H9 (cell line): ENCODE measurements around the gene C19orf44. TPM values are rescaled to one million over a fixed set of nuclear protein-coding genes. Genes with fewer than 3 reads are reported as not detected.

Source experiments
- DNase-seq: peaks from one replicate; pipeline ENCODE4 v3.0.0-alpha.2; 2017
- H2AFZ ChIP-seq: one replicate; pipeline ENCODE4 v1.6.1; 2013; ENCODE audit warnings: mild to moderate bottlenecking, low read length, control low read depth, moderate library complexity
- H2AK5ac ChIP-seq: 2 replicates; pipeline ENCODE4 v1.6.1; 2013; ENCODE audit warnings: low read length, control low read depth, mixed read lengths; ENCODE audit not compliant: insufficient read length
- H2BK120ac ChIP-seq: one replicate; pipeline ENCODE4 v1.6.1; 2013; ENCODE audit warnings: low read depth, mild to moderate bottlenecking, low read length, control low read depth, inconsistent platforms; ENCODE audit not compliant: poor library complexity, severe bottlenecking
- H2BK12ac ChIP-seq: 2 replicates; pipeline ENCODE4 v1.6.1; 2013; ENCODE audit warnings: low read length, control low read depth, mixed read lengths, low read depth; ENCODE audit not compliant: insufficient read length
- H2BK15ac ChIP-seq: 2 replicates; pipeline ENCODE4 v1.6.1; 2013; ENCODE audit warnings: low read depth, low read length, control low read depth
- H2BK20ac ChIP-seq: one replicate; pipeline ENCODE4 v1.6.1; 2013; ENCODE audit warnings: low read depth, mild to moderate bottlenecking, low read length, control low read depth, inconsistent platforms; ENCODE audit not compliant: poor library complexity, severe bottlenecking
- H2BK5ac ChIP-seq: 2 replicates; pipeline ENCODE4 v1.6.1; 2013; ENCODE audit warnings: low read length, control low read depth, mixed read lengths; ENCODE audit not compliant: insufficient read length
- H3K14ac ChIP-seq: 2 replicates; pipeline ENCODE4 v1.6.1; 2013; ENCODE audit warnings: low read length, control low read depth; ENCODE audit not compliant: insufficient read depth
- H3K18ac ChIP-seq: 2 replicates; pipeline ENCODE4 v1.6.1; 2013; ENCODE audit warnings: low read depth, mild to moderate bottlenecking, mixed read lengths, low read length, control low read depth; ENCODE audit not compliant: insufficient read length
- H3K23ac ChIP-seq: 2 replicates; pipeline ENCODE4 v1.6.1; 2013; ENCODE audit warnings: low read length, control low read depth, mixed read lengths, low read depth; ENCODE audit not compliant: insufficient read length
- H3K23me2 ChIP-seq: 2 replicates; pipeline ENCODE4 v1.6.1; 2013; ENCODE audit warnings: low read depth, mild to moderate bottlenecking, mixed read lengths, low read length, control low read depth; ENCODE audit not compliant: insufficient read length, poor library complexity, severe bottlenecking
- H3K27ac ChIP-seq: 2 replicates; pipeline ENCODE4 v1.5.1; 2013; ENCODE audit warnings: low read length, control low read depth, mixed read lengths, low read depth; ENCODE audit not compliant: insufficient read length
- H3K27me3 ChIP-seq: 2 replicates; pipeline ENCODE4 v1.6.1; 2013; ENCODE audit warnings: low read length, control low read depth, inconsistent platforms; ENCODE audit not compliant: insufficient read depth
- H3K4ac ChIP-seq: 2 replicates; pipeline ENCODE4 v1.6.1; 2013; ENCODE audit warnings: low read depth, mild to moderate bottlenecking, control low read depth, inconsistent platforms, low read length, moderate library complexity
- H3K4me1 ChIP-seq: 2 replicates; pipeline ENCODE4 v1.6.1; 2013; ENCODE audit warnings: low read length, control low read depth, inconsistent platforms; ENCODE audit not compliant: insufficient read depth
- H3K4me2 ChIP-seq: 2 replicates; pipeline ENCODE4 v1.6.1; 2013; ENCODE audit warnings: low read length, control low read depth, mixed read lengths; ENCODE audit not compliant: insufficient read length, insufficient read depth
- H3K56ac ChIP-seq: 2 replicates; pipeline ENCODE4 v1.6.1; 2013; ENCODE audit warnings: low read depth, mild to moderate bottlenecking, mixed read lengths, low read length, control low read depth; ENCODE audit not compliant: insufficient read length
- H3K79me1 ChIP-seq: 2 replicates; pipeline ENCODE4 v1.6.1; 2013; ENCODE audit warnings: low read depth, mild to moderate bottlenecking, moderate library complexity, low read length, control low read depth, inconsistent platforms; ENCODE audit not compliant: insufficient read depth, poor library complexity, severe bottlenecking
- H3K79me2 ChIP-seq: 2 replicates; pipeline ENCODE4 v1.6.1; 2013; ENCODE audit warnings: low read length, control low read depth, inconsistent platforms; ENCODE audit not compliant: insufficient read depth
- H3K9ac ChIP-seq: 2 replicates; pipeline ENCODE4 v1.6.1; 2013; ENCODE audit warnings: low read length, control low read depth, mixed read lengths; ENCODE audit not compliant: insufficient read length; ENCODE audit errors: extremely low read depth
- H3K9me3 ChIP-seq: one replicate; pipeline ENCODE4 v1.6.1; 2013; ENCODE audit warnings: low read depth, low read length, inconsistent platforms; ENCODE audit not compliant: control insufficient read depth
- H3T11ph ChIP-seq: one replicate; pipeline ENCODE4 v1.6.1; 2013; ENCODE audit warnings: mild to moderate bottlenecking, low read length, control low read depth, inconsistent platforms
- H4K20me1 ChIP-seq: one replicate; pipeline ENCODE4 v1.6.1; 2013; ENCODE audit not compliant: control insufficient read depth, insufficient read length, insufficient read depth
- H4K5ac ChIP-seq: 2 replicates; pipeline ENCODE4 v1.6.1; 2013; ENCODE audit warnings: low read depth, mild to moderate bottlenecking, mixed read lengths, low read length, control low read depth; ENCODE audit not compliant: insufficient read length
- H4K8ac ChIP-seq: replicated peaks from 2 replicates; pipeline ENCODE4 v1.6.1; 2013; ENCODE audit warnings: low read length, control low read depth, mixed read lengths, low read depth; ENCODE audit not compliant: insufficient read length
- H4K91ac ChIP-seq: 2 replicates; pipeline ENCODE4 v1.6.1; 2013; ENCODE audit warnings: low read depth, mild to moderate bottlenecking, moderate library complexity, mixed read lengths, low read length, control low read depth; ENCODE audit not compliant: insufficient read length
- H3K27ac Mint-ChIP-seq, 3 experiments: 2 replicates in 2 of 3; 3 replicates in 1 of 3; pipeline ENCODE4 v1.8.0; 2020 to 2021; ENCODE audit warnings: mixed read lengths in 3 of 3, mild to moderate bottlenecking in 1 of 3, moderate library complexity in 1 of 3
- H3K27me3 Mint-ChIP-seq: 2 replicates; pipeline ENCODE4 v1.8.0; 2021; ENCODE audit warnings: low read depth, mild to moderate bottlenecking, moderate library complexity, mixed read lengths
- H3K36me3 Mint-ChIP-seq, 3 experiments: 2 replicates in 2 of 3; 3 replicates in 1 of 3; pipeline ENCODE4 v1.8.0; 2020 to 2021; ENCODE audit warnings: low read depth in 3 of 3, mixed read lengths in 3 of 3; ENCODE audit not compliant: insufficient read depth in 1 of 3
- H3K4me1 Mint-ChIP-seq, 2 experiments: 2 replicates each; pipeline ENCODE4 v1.8.0; 2020; ENCODE audit warnings: mixed read lengths in 2 of 2
- H3K4me3 Mint-ChIP-seq, 2 experiments: 2 replicates in 1 of 2; 3 replicates in 1 of 2; pipeline ENCODE4 v1.8.0; 2020 to 2021; ENCODE audit warnings: mild to moderate bottlenecking in 2 of 2, mixed read lengths in 2 of 2, moderate library complexity in 1 of 2
- H3K9me3 Mint-ChIP-seq, 2 experiments: 2 replicates in 1 of 2; 3 replicates in 1 of 2; pipeline ENCODE4 v1.8.0; 2020; ENCODE audit warnings: mild to moderate bottlenecking in 2 of 2, mixed read lengths in 2 of 2, moderate library complexity in 1 of 2
- CTCF ChIP-seq: fragments of 200-600 bp; sonication (generic); conservative IDR thresholded peaks from 3 replicates; pipeline ENCODE4 v1.8.0; 2021; ENCODE audit warnings: antibody characterized with exemption, mild to moderate bottlenecking
- WGBS: extraction: QIAGEN DNeasy Blood & Tissue Kit; methylation state at CpG from one replicate; pipeline ENCODE4 v1.1.7; 2013; ENCODE audit warnings: missing lambda C conversion rate, low lambda C conversion rate, mixed read lengths; ENCODE audit not compliant: insufficient read length; ENCODE audit errors: extremely low coverage; 5-methylcytosine and 5-hydroxymethylcytosine counted together
- total RNA-seq: library from RNA; stranded (reverse); gene quantifications from 2 replicates; pipeline ENCODE4 v1.2.1, GENCODE V29; 2021

The C19orf44 gene
- total RNA-seq, 1 experiment from 2014 or later: 6.4 TPM

- WGBS: no CpG with 5 or more reads among the region's 13 CpGs
These were observed 40.9 kb downstream of the C19orf44 start for GRCh38 chr19:16537111-16537510.

More at GRCh38 chr19:16537111-16537510, 40.9 kb downstream of the C19orf44 start:
- H3K79me2 ChIP-seq: peaks cover 40% of the 10 kb centered on the region; the same call in 1 of the 2 replicates
- no peak overlapping the region for H2BK15ac ChIP-seq
- no peak for TF ChIP-seq CTCF
- H3K4me3 Mint-ChIP-seq: no peak overlapping the region
- H3K9me3 ChIP-seq: no peaks in the 10 kb centered on the region
- H3K14ac ChIP-seq: no peak overlapping the region
- no peak overlapping the region for H3K23ac ChIP-seq
- no peaks in the 10 kb centered on the region for H3K4me1 ChIP-seq
- no peak overlapping the region for H4K91ac ChIP-seq
- H2AK5ac ChIP-seq: no peak overlapping the region
- H3K9me3 Mint-ChIP-seq: no peaks in the 10 kb centered on the region
- H2BK120ac ChIP-seq: no peak overlapping the region
- H4K20me1 ChIP-seq: no peaks in the 10 kb centered on the region
- H3K4ac ChIP-seq: no peak overlapping the region
- H3T11ph ChIP-seq: no peak overlapping the region
- H3K27ac ChIP-seq: no peak overlapping the region
- no peak overlapping the region for H3K4me2 ChIP-seq
- no peaks in the 10 kb centered on the region for H3K27me3 Mint-ChIP-seq
- H3K9ac ChIP-seq: no peak overlapping the region
- no peak overlapping the region for H3K56ac ChIP-seq
- H3K18ac ChIP-seq: no peak overlapping the region
- no peak overlapping the region for H2BK20ac ChIP-seq
- no peak for DNase-seq
- H3K23me2 ChIP-seq: peaks cover 7% of the 10 kb centered on the region
- H4K8ac ChIP-seq: no peak overlapping the region
- peak overlapping the region in 2 of 3 experiments; percentile 79 to 87; a peak in 4 of 7 replicates for H3K27ac Mint-ChIP-seq
- no peak overlapping the region for H4K5ac ChIP-seq
- H3K4me1 Mint-ChIP-seq: peaks cover 6 to 8% of the 10 kb centered on the region in 2 experiments
- H2BK12ac ChIP-seq: no peak overlapping the region
- H2AFZ ChIP-seq: no peak overlapping the region
- no peak overlapping the region for H2BK5ac ChIP-seq
- H3K79me1 ChIP-seq: peaks cover 16% of the 10 kb centered on the region
- H3K36me3 Mint-ChIP-seq: peaks cover 55 to 92% (median 88%) of the 10 kb centered on the region in 3 experiments; a peak in 6 of 7 replicates
- no peaks in the 10 kb centered on the region for H3K27me3 ChIP-seq
